HL-60 (cell line): ENCODE results near the gene MTMR4.

Experiments
- GABPA ChIP-seq: IDR thresholded peaks from 2 replicates; pipeline ENCODE4 v1.6.1; 2012; ENCODE audit warnings: low read depth
- TF ChIP-seq, protein P1 (sequence below): IDR thresholded peaks from one replicate; pipeline ENCODE4 v1.5.1; 2011; ENCODE audit warnings: low read length, control low read depth, inconsistent platforms; ENCODE audit not compliant: insufficient read depth

DNA sequence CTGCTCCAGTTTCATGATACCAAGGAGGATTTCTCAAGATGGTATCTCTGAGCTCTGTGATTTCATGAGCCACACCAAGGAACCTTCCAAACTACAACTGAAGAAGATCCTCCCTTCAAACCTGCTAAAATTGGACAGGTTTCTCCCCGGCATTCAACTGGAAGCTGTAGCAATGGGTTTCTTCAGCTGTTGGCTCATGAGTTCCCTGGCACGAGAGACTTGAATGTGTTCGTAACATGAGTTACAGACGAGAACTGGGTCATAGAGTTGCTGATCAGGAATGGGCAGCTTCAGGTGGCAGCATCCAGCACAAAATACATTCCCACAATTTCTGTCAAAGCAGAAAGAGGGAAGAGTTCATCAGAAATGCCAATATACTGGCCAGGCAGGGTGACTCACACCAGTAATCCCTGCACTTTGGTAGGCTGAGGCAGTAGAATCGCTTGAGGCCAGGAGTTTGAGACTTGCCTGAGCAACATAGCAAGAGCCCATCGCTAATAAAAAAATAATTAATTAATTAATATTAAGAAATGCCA, 22.9 kb downstream of the MTMR4 start:
- TF ChIP-seq GABPA = no peak
- TF ChIP-seq, protein P1, sequence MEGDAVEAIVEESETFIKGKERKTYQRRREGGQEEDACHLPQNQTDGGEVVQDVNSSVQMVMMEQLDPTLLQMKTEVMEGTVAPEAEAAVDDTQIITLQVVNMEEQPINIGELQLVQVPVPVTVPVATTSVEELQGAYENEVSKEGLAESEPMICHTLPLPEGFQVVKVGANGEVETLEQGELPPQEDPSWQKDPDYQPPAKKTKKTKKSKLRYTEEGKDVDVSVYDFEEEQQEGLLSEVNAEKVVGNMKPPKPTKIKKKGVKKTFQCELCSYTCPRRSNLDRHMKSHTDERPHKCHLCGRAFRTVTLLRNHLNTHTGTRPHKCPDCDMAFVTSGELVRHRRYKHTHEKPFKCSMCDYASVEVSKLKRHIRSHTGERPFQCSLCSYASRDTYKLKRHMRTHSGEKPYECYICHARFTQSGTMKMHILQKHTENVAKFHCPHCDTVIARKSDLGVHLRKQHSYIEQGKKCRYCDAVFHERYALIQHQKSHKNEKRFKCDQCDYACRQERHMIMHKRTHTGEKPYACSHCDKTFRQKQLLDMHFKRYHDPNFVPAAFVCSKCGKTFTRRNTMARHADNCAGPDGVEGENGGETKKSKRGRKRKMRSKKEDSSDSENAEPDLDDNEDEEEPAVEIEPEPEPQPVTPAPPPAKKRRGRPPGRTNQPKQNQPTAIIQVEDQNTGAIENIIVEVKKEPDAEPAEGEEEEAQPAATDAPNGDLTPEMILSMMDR = no peak
